HEK293T (cell line): ENCODE data around the gene BFSP2.

ENCODE experiments used
- FOXA1 ChIP-seq: fragments of 450-650 bp; IDR thresholded peaks from 2 replicates; pipeline ENCODE4 v1.6.1; 2016; ENCODE audit warnings: mild to moderate bottlenecking
- FOXK2 ChIP-seq: fragments of 450-650 bp; IDR thresholded peaks from 2 replicates; pipeline ENCODE4 v1.6.1; 2016; ENCODE audit warnings: mild to moderate bottlenecking
- HDGF ChIP-seq: fragments of 450-650 bp; IDR thresholded peaks from 2 replicates; pipeline ENCODE4 v1.6.1; 2017; ENCODE audit warnings: antibody characterized with exemption, borderline replicate concordance
- NFRKB ChIP-seq: fragments of 450-650 bp; IDR thresholded peaks from 2 replicates; pipeline ENCODE4 v1.6.1; 2016; ENCODE audit warnings: mild to moderate bottlenecking, moderate library complexity
- PKNOX1 ChIP-seq: fragments of 450-650 bp; IDR thresholded peaks from 2 replicates; pipeline ENCODE4 v1.6.1; 2016
- SP1 ChIP-seq: fragments of 450-650 bp; IDR thresholded peaks from 2 replicates; pipeline ENCODE4 v1.6.1; 2017
- ZNF384 ChIP-seq: fragments of 450-650 bp; IDR thresholded peaks from 2 replicates; pipeline ENCODE4 v1.6.1; 2016

GRCh38 chr3:133354721-133355120 is 45.1 kb upstream of the BFSP2 start:
- TF ChIP-seq PKNOX1 (no peak), FOXA1 (no peak), FOXK2 (no peak), NFRKB (no peak), HDGF (no peak), SP1 (no peak), ZNF384 (no peak)
